ENCODE results near the gene CLASP1.

Gene CLASP1

DNA sequence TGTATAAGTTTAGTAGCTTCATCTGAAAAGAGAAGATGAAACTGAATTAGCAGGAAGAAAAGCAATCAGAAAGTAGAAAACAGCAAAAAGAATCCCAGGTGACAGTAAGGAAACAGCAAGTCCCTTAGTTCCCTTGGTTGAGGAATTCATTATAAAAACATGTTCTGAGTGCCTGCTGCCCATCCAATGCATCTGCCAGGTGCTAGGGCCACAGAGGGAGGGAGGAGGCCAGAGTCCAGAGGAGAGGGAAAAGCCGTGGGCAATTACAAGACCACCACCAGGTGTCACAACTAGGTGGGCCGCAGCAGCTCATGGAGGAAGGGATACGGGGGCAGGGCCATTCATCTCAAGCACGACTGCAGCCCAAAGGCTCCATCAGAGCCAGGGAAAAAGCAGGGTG lies 308.3 kb downstream of the CLASP1 start:
- no peak overlapping the region for H3K4me3 ChIP-seq (IDR thresholded peaks at IDR 0.05; ENCODE audit: insufficient read depth, low read depth, low read length)
- H3K79me2 ChIP-seq (ENCODE audit: insufficient read depth, low read depth) = no peaks in the 10 kb centered on the region
- no peak for TF ChIP-seq CTCF (conservative IDR thresholded peaks at IDR 0.05; ENCODE audit: low read depth, low read length)
- no peaks in the 10 kb centered on the region for H4K20me1 ChIP-seq (ENCODE audit: insufficient read depth)
- no peaks in the 10 kb centered on the region for H3K27me3 ChIP-seq (ENCODE audit: insufficient read depth, low read depth)
- no peak overlapping the region for H3K9ac ChIP-seq
- H3K4me2 ChIP-seq = no peak overlapping the region
- no peak overlapping the region for H3K27ac ChIP-seq
- no peak overlapping the region for H2AFZ ChIP-seq (ENCODE audit: low read depth)
- H3K36me3 ChIP-seq (ENCODE audit: insufficient read depth) = no peaks in the 10 kb centered on the region
- H3K4me1 ChIP-seq (ENCODE audit: low read depth, poor library complexity, severe bottlenecking) = no peaks in the 10 kb centered on the region

- H3K4me3 ChIP-seq (IDR thresholded peaks at IDR 0.05; ENCODE audit: insufficient read depth, low read depth, low read length) = no peak overlapping the region
- no peak for TF ChIP-seq CTCF (conservative IDR thresholded peaks at IDR 0.05; ENCODE audit: low read depth, low read length)
- no peak overlapping the region for H3K27ac ChIP-seq
- H3K4me2 ChIP-seq = no peak overlapping the region
- H3K4me1 ChIP-seq (ENCODE audit: low read depth, poor library complexity, severe bottlenecking) = no peaks in the 10 kb centered on the region
- no peaks in the 10 kb centered on the region for H3K27me3 ChIP-seq (ENCODE audit: insufficient read depth, low read depth)
- H4K20me1 ChIP-seq (ENCODE audit: insufficient read depth) = no peaks in the 10 kb centered on the region
- no peaks in the 10 kb centered on the region for H3K79me2 ChIP-seq (ENCODE audit: insufficient read depth, low read depth)
- H3K36me3 ChIP-seq (ENCODE audit: insufficient read depth) = no peaks in the 10 kb centered on the region
- H2AFZ ChIP-seq (ENCODE audit: low read depth) = no peak overlapping the region
- H3K9ac ChIP-seq = no peak overlapping the region
Observed at GRCh38 chr2:121338281-121338680, 311.0 kb downstream of the CLASP1 start.

DNA sequence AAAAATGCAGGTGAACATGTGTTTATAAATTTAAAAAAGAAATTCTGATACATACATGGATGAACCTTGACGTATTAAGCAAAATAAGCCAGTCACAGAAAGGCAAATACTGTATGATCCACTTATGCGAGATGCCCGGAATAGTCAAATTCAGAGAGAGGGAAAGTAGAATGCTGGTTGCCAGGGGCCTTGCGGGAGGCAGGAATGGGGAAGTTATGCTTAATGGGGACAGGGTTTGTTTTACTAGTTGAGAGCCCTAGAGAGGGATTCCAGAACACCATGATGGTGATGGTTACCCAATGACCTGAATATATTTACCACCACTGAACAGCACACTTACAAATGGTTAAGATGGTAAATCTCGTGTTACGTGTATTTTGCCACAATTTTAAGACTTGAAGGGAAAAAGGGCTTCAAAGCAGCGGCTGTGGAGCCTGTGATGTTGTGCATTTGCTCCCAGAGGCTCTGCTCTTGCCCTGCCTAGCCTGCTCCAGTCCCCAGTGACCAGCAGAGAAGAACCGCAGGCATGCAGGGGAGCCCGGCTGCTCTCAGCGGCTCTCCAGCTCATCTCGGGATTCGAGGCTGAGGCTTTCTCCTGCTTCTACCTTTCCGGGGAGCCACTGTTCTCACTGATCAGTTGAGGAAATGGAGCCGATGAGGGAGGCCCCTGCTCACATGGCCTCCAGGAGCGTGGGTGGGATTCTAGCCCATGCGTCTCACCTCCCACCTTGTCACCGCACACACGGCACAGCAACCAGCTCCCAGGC lies 312.6 kb downstream of the CLASP1 start:
- Histone ChIP-seq H3K79me2 (ENCODE audit: insufficient read depth, low read depth) (no peaks in the 10 kb centered on the region), H3K4me1 (ENCODE audit: low read depth, poor library complexity, severe bottlenecking) (no peaks in the 10 kb centered on the region), H3K36me3 (ENCODE audit: insufficient read depth) (no peaks in the 10 kb centered on the region), H3K4me3 (IDR thresholded peaks at IDR 0.05; ENCODE audit: insufficient read depth, low read depth, low read length) (no peak overlapping the region), H3K4me2 (no peak overlapping the region), H4K20me1 (ENCODE audit: insufficient read depth) (no peaks in the 10 kb centered on the region), H3K27ac (no peak overlapping the region), H3K27me3 (ENCODE audit: insufficient read depth, low read depth) (no peaks in the 10 kb centered on the region), H2AFZ (ENCODE audit: low read depth) (no peak overlapping the region), H3K9ac (no peak overlapping the region)
- TF ChIP-seq CTCF (conservative IDR thresholded peaks at IDR 0.05; ENCODE audit: low read depth, low read length) = no peak

DNA sequence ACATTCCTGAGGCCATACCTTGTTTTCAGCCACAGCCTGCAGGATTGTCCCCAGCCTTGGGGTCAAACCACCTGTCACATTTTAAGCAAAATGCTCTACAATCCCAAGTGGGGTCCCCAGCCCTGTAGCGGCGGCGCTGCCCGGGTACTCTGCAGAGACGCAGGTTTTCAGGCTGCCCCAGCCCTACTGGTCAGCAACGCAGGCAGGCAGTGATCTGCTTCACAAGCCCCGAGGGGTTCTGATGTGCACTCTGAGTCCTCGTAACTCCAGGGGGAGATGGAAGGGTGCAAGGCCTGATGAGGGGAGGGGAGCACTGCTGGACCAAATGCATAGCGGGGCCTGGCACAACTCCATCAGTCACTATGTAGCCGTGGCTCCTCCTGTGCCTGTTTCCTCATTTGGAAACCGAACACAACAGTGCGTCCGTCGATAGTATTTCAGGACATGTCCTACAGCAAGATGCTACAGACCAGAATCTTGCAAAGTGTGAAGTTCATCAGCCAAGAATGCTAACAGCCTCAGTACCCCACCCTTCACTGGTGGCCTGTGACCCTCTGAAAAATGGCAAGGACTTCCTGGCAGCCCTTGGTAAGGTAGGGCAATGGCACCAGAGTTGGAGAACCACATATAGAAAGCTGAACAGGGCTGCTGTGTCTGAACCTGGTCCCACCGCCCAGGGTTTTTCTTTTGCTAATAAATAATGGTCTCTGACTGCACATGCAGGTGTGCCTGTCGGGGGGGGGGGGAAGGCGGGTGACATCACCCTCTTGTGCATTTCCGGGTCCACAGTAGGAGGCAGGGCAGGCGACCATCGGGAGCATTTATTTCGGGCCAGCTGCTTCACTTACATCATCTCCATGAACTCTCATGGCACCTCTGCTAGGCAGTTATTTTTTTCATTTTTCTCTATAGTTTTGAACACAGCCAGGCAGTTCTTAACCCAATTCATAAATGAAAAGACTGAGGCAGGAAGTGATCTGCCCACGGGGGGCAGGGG lies 313.7 kb downstream of the CLASP1 start:
- no peak for TF ChIP-seq CTCF (conservative IDR thresholded peaks at IDR 0.05; ENCODE audit: low read depth, low read length)
- Histone ChIP-seq H3K27me3 (ENCODE audit: insufficient read depth, low read depth) (no peaks in the 10 kb centered on the region), H3K4me1 (ENCODE audit: low read depth, poor library complexity, severe bottlenecking) (no peaks in the 10 kb centered on the region), H3K4me2 (no peak overlapping the region), H3K9ac (no peak overlapping the region), H3K27ac (no peak overlapping the region), H3K4me3 (IDR thresholded peaks at IDR 0.05; ENCODE audit: insufficient read depth, low read depth, low read length) (no peak overlapping the region), H4K20me1 (ENCODE audit: insufficient read depth) (no peaks in the 10 kb centered on the region), H3K36me3 (ENCODE audit: insufficient read depth) (no peaks in the 10 kb centered on the region), H2AFZ (ENCODE audit: low read depth) (no peak overlapping the region), H3K79me2 (ENCODE audit: insufficient read depth, low read depth) (no peaks in the 10 kb centered on the region)

Data from KMS-11 (cell line).